Stimulated activated naive CD8-positive, alpha-beta T cell treated with anti-CD3 and anti-CD28 coated beads, Interleukin-15, Interleukin-2, amounts not matched to agents 100 ng/mL and 50 ng/mL, for 24 hours (primary cell): Measurements from ENCODE around the gene ASTN2.
A peak's percentile ranks its signal among the peaks of the same experiment; 100 is the strongest.
"Not testable (repeated sequence)": the region's sequence is repeated elsewhere in the genome, so short reads cannot be mapped to it uniquely, and the experiment has no call there.

ENCODE experiments used
- H3K27ac Mint-ChIP-seq: one replicate; pipeline ENCODE4 v1.8.0; 2021; ENCODE audit warnings: mild to moderate bottlenecking, mixed read lengths
- H3K27me3 Mint-ChIP-seq: one replicate; pipeline ENCODE4 v1.8.0; 2021; ENCODE audit warnings: mixed read lengths
- H3K36me3 Mint-ChIP-seq: one replicate; pipeline ENCODE4 v1.8.0; 2021; ENCODE audit warnings: low read depth, mixed read lengths
- H3K4me1 Mint-ChIP-seq: one replicate; pipeline ENCODE4 v1.8.0; 2021; ENCODE audit warnings: low read depth, mixed read lengths
- H3K4me3 Mint-ChIP-seq: one replicate; pipeline ENCODE4 v1.8.0; 2021; ENCODE audit warnings: mild to moderate bottlenecking, mixed read lengths
- H3K9me3 Mint-ChIP-seq: one replicate; pipeline ENCODE4 v1.8.0; 2021; ENCODE audit warnings: mixed read lengths

The ASTN2 gene

GRCh38 chr9:116935149-116935897, 479.5 kb downstream of the ASTN2 start:
- no peak overlapping the region for H3K4me3 Mint-ChIP-seq
- no peaks in the 10 kb centered on the region for H3K36me3 Mint-ChIP-seq
- no peak overlapping the region for H3K27ac Mint-ChIP-seq
- peaks cover 12% of the 10 kb centered on the region for H3K9me3 Mint-ChIP-seq
- no peaks in the 10 kb centered on the region for H3K4me1 Mint-ChIP-seq
- no peaks in the 10 kb centered on the region for H3K27me3 Mint-ChIP-seq

- H3K36me3 Mint-ChIP-seq, result no peaks in the 10 kb centered on the region
- no peaks in the 10 kb centered on the region for H3K4me1 Mint-ChIP-seq
- peaks cover 12% of the 10 kb centered on the region for H3K9me3 Mint-ChIP-seq
- no peaks in the 10 kb centered on the region for H3K27me3 Mint-ChIP-seq
- no peak overlapping the region for H3K4me3 Mint-ChIP-seq
- H3K27ac Mint-ChIP-seq, result no peak overlapping the region
Observed at GRCh38 chr9:116934131-116934530, 480.7 kb downstream of the ASTN2 start.

GRCh38 chr9:116933251-116933650, 481.6 kb downstream of the ASTN2 start:
- H3K27me3 Mint-ChIP-seq, result peaks cover 6% of the 10 kb centered on the region
- H3K9me3 Mint-ChIP-seq, result peaks cover 12% of the 10 kb centered on the region
- no peak overlapping the region for H3K27ac Mint-ChIP-seq
- H3K4me1 Mint-ChIP-seq, result no peaks in the 10 kb centered on the region
- no peaks in the 10 kb centered on the region for H3K36me3 Mint-ChIP-seq
- no peak overlapping the region for H3K4me3 Mint-ChIP-seq

GRCh38 chr9:116929621-116930020, 485.2 kb downstream of the ASTN2 start:
- peak overlapping the region; percentile 32 for H3K27ac Mint-ChIP-seq
- peaks cover 12% of the 10 kb centered on the region for H3K9me3 Mint-ChIP-seq
- H3K27me3 Mint-ChIP-seq, result peaks cover 6% of the 10 kb centered on the region
- H3K4me1 Mint-ChIP-seq, result no peaks in the 10 kb centered on the region
- H3K36me3 Mint-ChIP-seq, result no peaks in the 10 kb centered on the region
- no peak overlapping the region for H3K4me3 Mint-ChIP-seq

GRCh38 chr9:116928884-116929283, 486.0 kb downstream of the ASTN2 start:
- H3K4me3 Mint-ChIP-seq, result no peak overlapping the region
- H3K36me3 Mint-ChIP-seq, result no peaks in the 10 kb centered on the region
- peaks cover 6% of the 10 kb centered on the region for H3K27me3 Mint-ChIP-seq
- no peak overlapping the region for H3K27ac Mint-ChIP-seq
- peaks cover 12% of the 10 kb centered on the region for H3K9me3 Mint-ChIP-seq
- H3K4me1 Mint-ChIP-seq, result no peaks in the 10 kb centered on the region

- no peak overlapping the region for H3K4me3 Mint-ChIP-seq
- H3K4me1 Mint-ChIP-seq, result no peaks in the 10 kb centered on the region
- H3K9me3 Mint-ChIP-seq, result peaks cover 11% of the 10 kb centered on the region
- H3K27ac Mint-ChIP-seq, result no peak overlapping the region
- H3K27me3 Mint-ChIP-seq, result peaks cover 6% of the 10 kb centered on the region
- H3K36me3 Mint-ChIP-seq, result no peaks in the 10 kb centered on the region
Observed at GRCh38 chr9:116928289-116928688, 486.6 kb downstream of the ASTN2 start.

- peaks cover 6% of the 10 kb centered on the region for H3K27me3 Mint-ChIP-seq
- no peak overlapping the region for H3K4me3 Mint-ChIP-seq
- no peak overlapping the region for H3K27ac Mint-ChIP-seq
- H3K4me1 Mint-ChIP-seq, result no peaks in the 10 kb centered on the region
- peaks cover 7% of the 10 kb centered on the region for H3K9me3 Mint-ChIP-seq
- H3K36me3 Mint-ChIP-seq, result no peaks in the 10 kb centered on the region
Observed at GRCh38 chr9:116927726-116928125, 487.1 kb downstream of the ASTN2 start.

GRCh38 chr9:116925121-116925520, 489.7 kb downstream of the ASTN2 start:
- Mint-ChIP-seq H3K9me3 (no peaks in the 10 kb centered on the region), H3K36me3 (no peaks in the 10 kb centered on the region), H3K27ac (no peak overlapping the region), H3K4me1 (no peaks in the 10 kb centered on the region), H3K27me3 (peaks cover 6% of the 10 kb centered on the region), H3K4me3 (no peak overlapping the region)

GRCh38 chr9:116924462-116925110, 490.3 kb downstream of the ASTN2 start:
- H3K4me1 Mint-ChIP-seq, result no peaks in the 10 kb centered on the region
- no peaks in the 10 kb centered on the region for H3K36me3 Mint-ChIP-seq
- no peaks in the 10 kb centered on the region for H3K9me3 Mint-ChIP-seq
- H3K27ac Mint-ChIP-seq, result no peak overlapping the region
- H3K4me3 Mint-ChIP-seq, result no peak overlapping the region
- H3K27me3 Mint-ChIP-seq, result peaks cover 6% of the 10 kb centered on the region

- H3K4me3 Mint-ChIP-seq, H3K4me1 Mint-ChIP-seq, H3K36me3 Mint-ChIP-seq, H3K27ac Mint-ChIP-seq, H3K27me3 Mint-ChIP-seq, H3K9me3 Mint-ChIP-seq: not testable (repeated sequence)
Observed at GRCh38 chr9:116917895-116918508, 496.9 kb downstream of the ASTN2 start.

GRCh38 chr9:116913536-116913935, 501.3 kb downstream of the ASTN2 start:
- Mint-ChIP-seq H3K9me3 (peaks cover 4% of the 10 kb centered on the region), H3K4me3 (no peak overlapping the region), H3K36me3 (no peaks in the 10 kb centered on the region), H3K27me3 (peaks cover 12% of the 10 kb centered on the region), H3K27ac (no peak overlapping the region), H3K4me1 (no peaks in the 10 kb centered on the region)

GRCh38 chr9:116910201-116910600, 504.7 kb downstream of the ASTN2 start:
- Mint-ChIP-seq H3K36me3 (no peaks in the 10 kb centered on the region), H3K27ac (no peak overlapping the region), H3K9me3 (no peaks in the 10 kb centered on the region), H3K27me3 (peaks cover 12% of the 10 kb centered on the region), H3K4me1 (no peaks in the 10 kb centered on the region), H3K4me3 (no peak overlapping the region)

GRCh38 chr9:116907989-116908388, 506.9 kb downstream of the ASTN2 start:
- peaks cover 12% of the 10 kb centered on the region for H3K27me3 Mint-ChIP-seq
- H3K4me3 Mint-ChIP-seq, result no peak overlapping the region
- H3K27ac Mint-ChIP-seq, result no peak overlapping the region
- no peaks in the 10 kb centered on the region for H3K4me1 Mint-ChIP-seq
- no peaks in the 10 kb centered on the region for H3K36me3 Mint-ChIP-seq
- H3K9me3 Mint-ChIP-seq, result peaks cover 3% of the 10 kb centered on the region

- Mint-ChIP-seq H3K27ac (no peak overlapping the region), H3K4me3 (no peak overlapping the region), H3K27me3 (peaks cover 12% of the 10 kb centered on the region), H3K36me3 (no peaks in the 10 kb centered on the region), H3K9me3 (peaks cover 8% of the 10 kb centered on the region), H3K4me1 (no peaks in the 10 kb centered on the region)
Observed at GRCh38 chr9:116905171-116905588, 509.7 kb downstream of the ASTN2 start.

- Mint-ChIP-seq H3K4me3 (no peak overlapping the region), H3K27me3 (peaks cover 4% of the 10 kb centered on the region), H3K4me1 (no peaks in the 10 kb centered on the region), H3K27ac (no peak overlapping the region), H3K36me3 (no peaks in the 10 kb centered on the region), H3K9me3 (peaks cover 18% of the 10 kb centered on the region)
Observed at GRCh38 chr9:116904165-116904564, 510.7 kb downstream of the ASTN2 start.
